ENCODE measurements around the gene SHISA5. TPM values are rescaled to one million over a fixed set of nuclear protein-coding genes. Genes with fewer than 3 reads are reported as not detected.
A peak's percentile ranks its signal among the peaks of the same experiment; 100 is the strongest.

SHISA5 gene
- polyA plus RNA-seq, 2 of the 4 experiments (the other 2 are of a cell fraction): 87.5 to 94.3 TPM

DNA sequence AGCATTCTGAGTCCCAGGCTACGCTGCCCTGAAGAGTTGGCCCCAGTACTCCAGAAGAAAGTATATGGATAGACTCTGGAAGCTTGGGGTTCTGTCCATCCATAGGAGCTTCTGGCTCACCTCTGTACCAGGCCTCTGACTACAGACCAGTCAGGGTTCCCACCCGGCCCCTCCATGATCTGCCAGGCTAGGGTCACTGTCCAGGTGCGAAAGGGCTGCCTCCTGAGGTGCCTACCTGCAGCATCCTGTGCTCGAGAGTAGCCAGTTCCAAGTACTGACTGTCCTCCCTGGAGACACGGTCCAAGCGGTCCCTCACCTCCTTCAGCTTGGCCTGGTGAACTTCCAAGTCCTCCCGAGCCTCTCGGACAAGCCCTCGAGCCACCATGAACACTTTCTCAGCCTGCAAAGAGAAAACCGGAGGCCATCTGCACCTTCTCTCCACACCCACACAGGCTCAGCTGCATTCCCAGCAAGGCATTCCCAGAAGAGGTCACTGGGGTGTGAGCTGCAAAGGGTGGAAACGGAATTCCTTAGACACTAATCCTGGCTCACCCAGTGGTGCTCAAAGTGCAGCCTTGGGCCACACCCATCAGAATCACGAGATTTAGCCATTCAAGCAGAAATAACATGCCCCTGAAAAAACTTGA is 70.4 kb downstream of the SHISA5 start:
- no peak for ATAC-seq
- Histone ChIP-seq H3K4me2 (0 out of 3 replicates have a peak overlapping the region, but pooled peaks have one; percentile 19), H3K27ac (no peak overlapping the region), H3K4me1 (peaks cover 42% of the 10 kb centered on the region), H3K9me3 (no peaks in the 10 kb centered on the region), H3K4me3 (no peak overlapping the region)
- TF ChIP-seq HOXB13 (CRISPR knock-in tag; IDR thresholded peaks at IDR 0.05; ENCODE audit: low read depth) (no peak), KDM5A (IDR thresholded peaks at IDR 0.05) (no peak)
- FAIRE-seq: no peak
- POLR2A ChIA-PET: no interaction called here
- CTCF ChIA-PET: interaction anchor here (0.6 to 13.6 kb wide), 9 partner anchors 12 to 1561 kb away, joined by 3 to 488 read pairs (median 4); partner anchors contain the start of genes ATRIP and ZNF589
- WGBS (ENCODE audit: missing lambda C conversion rate): 84% methylated on average over 10 of the region's 12 CpGs
- DNase-seq (ENCODE audit: low read depth in 1 of 2, low spot score in 1 of 2): no peak

DNA sequence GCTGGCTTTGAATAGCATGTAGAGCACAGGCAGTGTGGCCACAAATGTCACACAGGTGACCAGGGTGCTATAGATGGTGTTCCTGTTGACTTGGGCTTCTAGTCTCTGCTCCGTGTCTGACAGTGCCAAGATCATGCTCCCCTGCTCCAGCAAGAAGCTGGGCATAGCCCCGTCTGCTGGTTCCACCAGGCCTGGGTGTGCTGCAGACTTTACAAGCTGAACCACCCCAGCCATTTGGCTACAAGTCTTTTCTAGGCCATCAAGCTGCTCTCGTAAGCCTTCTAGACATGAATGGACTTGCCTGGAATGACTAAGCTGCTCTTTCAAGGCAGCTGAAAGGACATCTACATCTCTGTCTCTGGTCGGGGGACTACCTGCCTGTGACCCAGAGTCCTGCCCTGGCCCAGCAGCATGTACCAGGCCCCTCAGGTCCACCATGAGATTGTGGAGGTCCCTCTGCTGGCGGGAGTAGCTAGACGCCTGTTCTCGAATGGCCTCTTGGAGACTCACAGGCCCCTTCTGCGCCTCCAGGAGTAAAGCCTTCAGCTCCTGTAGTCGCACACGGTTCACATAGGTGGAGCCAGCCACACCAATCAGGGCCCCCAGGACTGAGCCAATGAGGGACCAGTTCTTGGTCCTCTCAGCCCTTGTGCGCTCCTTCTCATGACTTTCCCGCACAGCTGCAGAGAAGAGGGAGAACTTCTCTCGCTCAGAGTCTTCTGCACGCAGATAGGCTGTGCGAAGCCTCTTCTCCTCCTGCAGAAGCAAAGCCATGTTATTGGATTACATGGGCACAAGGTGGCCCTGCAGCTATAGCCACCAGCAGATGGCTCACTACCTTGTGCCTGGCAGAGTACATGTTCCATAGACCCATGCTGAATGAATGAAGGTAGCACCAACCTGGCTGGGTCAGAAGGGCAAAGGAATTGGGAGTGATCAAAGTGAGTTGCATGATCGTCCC is 71.3 kb downstream of the SHISA5 start:
- WGBS (ENCODE audit: missing lambda C conversion rate): 81% methylated on average over 14 of the region's 16 CpGs
- H3K4me1 ChIP-seq: peaks cover 49% of the 10 kb centered on the region
- ATAC-seq (peak in 1 of 2 experiments; percentile 13; a peak in 2 of 6 replicates), FAIRE-seq (no peak), DNase-seq (ENCODE audit: low read depth in 1 of 2, low spot score in 1 of 2) (peak in 1 of 2 experiments; percentile 53)
- TF ChIP-seq, protein P1, sequence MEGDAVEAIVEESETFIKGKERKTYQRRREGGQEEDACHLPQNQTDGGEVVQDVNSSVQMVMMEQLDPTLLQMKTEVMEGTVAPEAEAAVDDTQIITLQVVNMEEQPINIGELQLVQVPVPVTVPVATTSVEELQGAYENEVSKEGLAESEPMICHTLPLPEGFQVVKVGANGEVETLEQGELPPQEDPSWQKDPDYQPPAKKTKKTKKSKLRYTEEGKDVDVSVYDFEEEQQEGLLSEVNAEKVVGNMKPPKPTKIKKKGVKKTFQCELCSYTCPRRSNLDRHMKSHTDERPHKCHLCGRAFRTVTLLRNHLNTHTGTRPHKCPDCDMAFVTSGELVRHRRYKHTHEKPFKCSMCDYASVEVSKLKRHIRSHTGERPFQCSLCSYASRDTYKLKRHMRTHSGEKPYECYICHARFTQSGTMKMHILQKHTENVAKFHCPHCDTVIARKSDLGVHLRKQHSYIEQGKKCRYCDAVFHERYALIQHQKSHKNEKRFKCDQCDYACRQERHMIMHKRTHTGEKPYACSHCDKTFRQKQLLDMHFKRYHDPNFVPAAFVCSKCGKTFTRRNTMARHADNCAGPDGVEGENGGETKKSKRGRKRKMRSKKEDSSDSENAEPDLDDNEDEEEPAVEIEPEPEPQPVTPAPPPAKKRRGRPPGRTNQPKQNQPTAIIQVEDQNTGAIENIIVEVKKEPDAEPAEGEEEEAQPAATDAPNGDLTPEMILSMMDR (IDR thresholded peaks at IDR 0.05): peak; percentile 26; the same call in 1 of the 3 replicates
- TF ChIP-seq JUNB (IDR thresholded peaks at IDR 0.05): no peak
- no peaks in the 10 kb centered on the region for H3K9me3 ChIP-seq
- no peak overlapping the region for H3K4me2 ChIP-seq
- peak overlapping the region; percentile 16 to 67; a peak in 3 of 6 replicates for H3K27ac ChIP-seq
- ChIA-PET POLR2A (interaction anchor here (1.2 kb wide), 1 partner anchor 14 kb away, joined by 3 read pairs; the partner anchor contains the start of gene ATRIP), CTCF (interaction anchor here (0.7 to 13.6 kb wide), 7 partner anchors 19 to 242 kb away, joined by 3 to 488 read pairs (median 5); no protein-coding TSS in a partner anchor)
- no peak overlapping the region for H3K4me3 ChIP-seq

DNA sequence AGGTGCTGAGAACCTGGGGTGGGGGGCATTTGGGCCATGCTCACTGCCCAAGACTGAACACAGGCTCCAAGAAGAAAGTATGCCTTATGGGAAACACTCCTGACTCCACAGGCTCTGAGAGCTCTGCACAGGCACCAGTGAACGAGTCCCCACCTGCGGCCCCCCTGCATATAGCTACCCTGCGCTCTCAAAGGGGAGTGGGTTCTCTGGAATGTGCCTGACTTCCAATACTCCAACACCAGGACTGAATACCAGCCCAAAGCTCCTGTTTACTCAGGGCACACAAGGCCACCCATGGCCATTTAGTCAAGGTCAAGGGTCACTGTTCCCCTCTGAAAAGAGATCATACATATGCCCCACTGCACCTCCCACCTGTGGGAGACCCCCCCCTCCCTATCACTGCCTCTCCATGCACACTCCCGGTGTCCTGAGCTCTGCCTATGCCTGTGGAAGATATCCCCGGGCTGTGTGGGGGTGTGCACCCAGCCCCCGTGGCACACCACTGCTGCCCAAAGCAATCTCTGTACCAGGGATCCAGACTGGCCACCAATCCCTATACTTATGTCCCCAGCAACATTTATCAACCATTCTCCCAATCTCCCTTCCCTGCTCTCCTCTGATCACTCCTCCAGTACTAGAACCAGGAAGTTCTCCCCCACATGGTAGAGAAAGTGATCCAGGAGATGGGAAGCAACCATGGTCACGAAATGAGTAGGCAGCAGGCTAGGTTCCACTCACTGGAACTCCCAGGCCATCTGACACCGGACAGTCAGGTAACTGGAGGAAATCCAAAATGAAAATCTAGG is 72.5 kb downstream of the SHISA5 start:
- WGBS (ENCODE audit: missing lambda C conversion rate): 76% methylated on average over 6 of the region's 8 CpGs
- H3K27ac ChIP-seq: 0 out of 6 replicates have a peak overlapping the region, but pooled peaks of 1 of the 2 experiments have one; percentile 26
- no peaks in the 10 kb centered on the region for H3K9me3 ChIP-seq
- ChIA-PET CTCF (interaction anchor here (1.3 to 13.6 kb wide), 3 partner anchors 11 to 156 kb away, joined by 3 to 488 read pairs (median 270); no protein-coding TSS in a partner anchor), POLR2A (no interaction called here)
- TF ChIP-seq PHF8 (IDR thresholded peaks at IDR 0.05; ENCODE audit: borderline replicate concordance, low read depth) (no peak), SMC3 (IDR thresholded peaks at IDR 0.05) (no peak), FOXS1 (CRISPR knock-in tag; IDR thresholded peaks at IDR 0.05) (no peak), NFE2L2 (conservative IDR thresholded peaks at IDR 0.05; ENCODE audit: low read length) (no peak), RAD21 (conservative IDR thresholded peaks at IDR 0.05 in 1 of 2, IDR thresholded peaks at IDR 0.05 in 1 of 2) (no peak), NPAS2 (CRISPR knock-in tag; IDR thresholded peaks at IDR 0.05; ENCODE audit: borderline replicate concordance) (no peak)
- DNase-seq (ENCODE audit: low read depth in 1 of 2, low spot score in 1 of 2): no peak
- FAIRE-seq: no peak
- H3K4me3 ChIP-seq: no peak overlapping the region
- H3K4me2 ChIP-seq: no peak overlapping the region
- H3K4me1 ChIP-seq: peaks cover 62% of the 10 kb centered on the region
- ATAC-seq: no peak

DNA sequence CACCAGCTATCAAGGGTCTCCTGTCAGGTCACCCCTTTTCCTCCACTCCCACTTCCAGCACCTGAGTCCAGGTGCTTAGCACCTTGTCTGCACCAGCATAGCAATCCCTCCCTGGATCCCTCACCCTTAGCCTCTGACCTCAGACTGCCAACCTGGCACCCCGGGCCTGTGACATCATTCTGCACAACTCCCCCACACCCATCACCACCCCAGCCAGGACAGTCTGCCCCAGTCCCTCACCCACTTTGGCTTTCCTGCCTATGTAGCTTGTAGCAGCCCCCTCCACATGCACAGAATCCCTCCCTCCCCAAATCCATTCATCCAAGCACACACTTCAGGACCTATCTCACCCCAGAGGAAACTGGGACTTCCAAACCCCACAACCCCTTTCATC is 73.3 kb downstream of the SHISA5 start:
- no peaks in the 10 kb centered on the region for H3K9me3 ChIP-seq
- no peak for TF ChIP-seq HOXA7 (CRISPR knock-in tag; IDR thresholded peaks at IDR 0.05)
- no peak for TF ChIP-seq EP300 (IDR thresholded peaks at IDR 0.05)
- no peak for TF ChIP-seq PHF8 (IDR thresholded peaks at IDR 0.05; ENCODE audit: borderline replicate concordance, low read depth)
- no peak for TF ChIP-seq POLR2A (IDR thresholded peaks at IDR 0.05; ENCODE audit: low read length)
- TF ChIP-seq ZNF302 (CRISPR knock-in tag; IDR thresholded peaks at IDR 0.05): no peak
- no peak for TF ChIP-seq ZFP36 (IDR thresholded peaks at IDR 0.05; ENCODE audit: borderline replicate concordance, partially characterized antibody)
- no peak for TF ChIP-seq CBX8 (IDR thresholded peaks at IDR 0.05)
- TF ChIP-seq, protein P2, sequence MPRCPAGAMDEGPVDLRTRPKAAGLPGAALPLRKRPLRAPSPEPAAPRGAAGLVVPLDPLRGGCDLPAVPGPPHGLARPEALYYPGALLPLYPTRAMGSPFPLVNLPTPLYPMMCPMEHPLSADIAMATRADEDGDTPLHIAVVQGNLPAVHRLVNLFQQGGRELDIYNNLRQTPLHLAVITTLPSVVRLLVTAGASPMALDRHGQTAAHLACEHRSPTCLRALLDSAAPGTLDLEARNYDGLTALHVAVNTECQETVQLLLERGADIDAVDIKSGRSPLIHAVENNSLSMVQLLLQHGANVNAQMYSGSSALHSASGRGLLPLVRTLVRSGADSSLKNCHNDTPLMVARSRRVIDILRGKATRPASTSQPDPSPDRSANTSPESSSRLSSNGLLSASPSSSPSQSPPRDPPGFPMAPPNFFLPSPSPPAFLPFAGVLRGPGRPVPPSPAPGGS (IDR thresholded peaks at IDR 0.05): no peak
- no peak for TF ChIP-seq TP53 (CRISPR knock-in tag; IDR thresholded peaks at IDR 0.05)
- H3K4me2 ChIP-seq: peak overlapping the region; percentile 79; the same call in 2 of the 3 replicates
- ChIA-PET POLR2A (no interaction called here), CTCF (interaction anchor here (1.0 to 13.6 kb wide), 4 partner anchors 11 to 237 kb away, joined by 3 to 488 read pairs (median 137); no protein-coding TSS in a partner anchor)
- no peak for FAIRE-seq
- H3K4me3 ChIP-seq: no peak overlapping the region
- peak overlapping the region in 1 of 2 experiments; percentile 100; a peak in 3 of 6 replicates for H3K27ac ChIP-seq
- WGBS (ENCODE audit: missing lambda C conversion rate): 75% methylated on average over 1 of the region's 1 CpG
- no peak for DNase-seq (ENCODE audit: low read depth in 1 of 2, low spot score in 1 of 2)
- peaks cover 66% of the 10 kb centered on the region for H3K4me1 ChIP-seq
- ATAC-seq: no peak

Measured in A549 (cell line).